ENCODE data around the gene CD8B2. TPM values are rescaled to one million over a fixed set of nuclear protein-coding genes. Genes with fewer than 3 reads are reported as not detected.

CD8B2 gene
- total RNA-seq, 2 donors from 2014 or later: not detected

DNA sequence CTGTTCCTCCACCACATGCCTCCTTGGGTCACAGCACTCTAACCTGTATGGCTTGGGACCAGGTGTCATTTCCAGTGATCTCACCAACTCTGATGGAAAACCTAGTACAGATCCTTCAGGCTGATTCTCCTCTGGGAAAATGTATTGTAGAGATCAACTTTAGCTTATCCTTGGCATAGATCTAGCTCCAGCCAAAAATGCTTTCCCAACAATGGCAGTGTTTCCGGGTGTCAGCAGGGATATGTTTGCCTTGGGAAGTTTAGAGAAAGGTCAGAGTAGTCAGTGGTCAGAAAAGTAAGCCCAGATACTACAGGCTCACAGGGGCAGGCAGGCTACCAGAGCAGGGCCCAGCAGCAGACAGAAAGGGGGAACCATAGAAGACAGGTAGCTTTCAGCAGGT is 73.6 kb downstream of the CD8B2 start:
- WGBS, 2 experiments (ENCODE audit: insufficient coverage in 1 of 2, insufficient read length in 1 of 2): 83 to 86% methylated on average over 1 of the region's 1 CpG

DNA sequence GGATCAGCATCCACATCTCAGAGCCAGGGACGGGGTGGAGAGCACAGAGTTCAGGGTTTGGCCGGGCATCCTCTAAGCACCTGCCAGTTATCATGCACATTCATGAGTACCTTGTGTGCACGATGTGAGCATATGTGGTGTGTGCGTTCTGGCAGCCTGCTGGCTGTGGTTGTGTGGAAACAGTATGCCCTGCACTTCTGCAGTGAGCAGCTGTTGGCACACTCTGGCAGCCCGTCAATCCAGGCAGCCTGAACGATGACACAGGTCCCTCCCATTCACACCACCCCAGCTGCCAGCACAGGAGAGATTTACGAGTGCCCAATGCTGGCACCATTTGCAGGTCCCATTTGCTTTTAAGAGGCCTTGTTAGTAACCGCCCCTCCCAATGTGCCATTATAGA is 74.2 kb downstream of the CD8B2 start:
- H3K27me3 ChIP-seq (ENCODE audit: control insufficient read depth, insufficient read depth, low read length, poor library complexity, severe bottlenecking): no peaks in the 10 kb centered on the region
- H3K27ac ChIP-seq (ENCODE audit: low read depth, low read length): no peak overlapping the region
- DNase-seq: no peak
- no peak overlapping the region for H3K4me3 ChIP-seq (ENCODE audit: low read length)
- no peaks in the 10 kb centered on the region for H3K36me3 ChIP-seq (ENCODE audit: control insufficient read depth, insufficient read depth, low read length)
- H3K27ac Mint-ChIP-seq: no peak overlapping the region
- WGBS, 2 experiments (ENCODE audit: insufficient coverage in 1 of 2, insufficient read length in 1 of 2): 87 to 95% methylated on average over 5 to 8 of the region's 8 CpGs
- H3K9me3 ChIP-seq (ENCODE audit: control insufficient read depth, low read length): peaks cover 6% of the 10 kb centered on the region
- H3K27me3 Mint-ChIP-seq (ENCODE audit: insufficient read depth): peaks cover 2% of the 10 kb centered on the region
- peaks cover 22% of the 10 kb centered on the region for H3K9me3 Mint-ChIP-seq
- H3K4me1 ChIP-seq (ENCODE audit: control insufficient read depth, insufficient read depth, low read length): no peaks in the 10 kb centered on the region
- H3K4me1 Mint-ChIP-seq: no peaks in the 10 kb centered on the region
- TF ChIP-seq, protein P1, sequence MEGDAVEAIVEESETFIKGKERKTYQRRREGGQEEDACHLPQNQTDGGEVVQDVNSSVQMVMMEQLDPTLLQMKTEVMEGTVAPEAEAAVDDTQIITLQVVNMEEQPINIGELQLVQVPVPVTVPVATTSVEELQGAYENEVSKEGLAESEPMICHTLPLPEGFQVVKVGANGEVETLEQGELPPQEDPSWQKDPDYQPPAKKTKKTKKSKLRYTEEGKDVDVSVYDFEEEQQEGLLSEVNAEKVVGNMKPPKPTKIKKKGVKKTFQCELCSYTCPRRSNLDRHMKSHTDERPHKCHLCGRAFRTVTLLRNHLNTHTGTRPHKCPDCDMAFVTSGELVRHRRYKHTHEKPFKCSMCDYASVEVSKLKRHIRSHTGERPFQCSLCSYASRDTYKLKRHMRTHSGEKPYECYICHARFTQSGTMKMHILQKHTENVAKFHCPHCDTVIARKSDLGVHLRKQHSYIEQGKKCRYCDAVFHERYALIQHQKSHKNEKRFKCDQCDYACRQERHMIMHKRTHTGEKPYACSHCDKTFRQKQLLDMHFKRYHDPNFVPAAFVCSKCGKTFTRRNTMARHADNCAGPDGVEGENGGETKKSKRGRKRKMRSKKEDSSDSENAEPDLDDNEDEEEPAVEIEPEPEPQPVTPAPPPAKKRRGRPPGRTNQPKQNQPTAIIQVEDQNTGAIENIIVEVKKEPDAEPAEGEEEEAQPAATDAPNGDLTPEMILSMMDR (conservative IDR thresholded peaks at IDR 0.05): no peak
- H3K36me3 Mint-ChIP-seq (ENCODE audit: low read depth): no peaks in the 10 kb centered on the region
- no peak overlapping the region for H3K9ac ChIP-seq (ENCODE audit: extremely low read depth, low read length, poor library complexity, severe bottlenecking)
- H3K4me3 Mint-ChIP-seq: no peak overlapping the region

More for the DNA sequence above, 73.6 kb downstream of the CD8B2 start:
- Mint-ChIP-seq H3K27ac (no peak overlapping the region), H3K4me3 (no peak overlapping the region), H3K36me3 (ENCODE audit: low read depth) (no peaks in the 10 kb centered on the region), H3K4me1 (no peaks in the 10 kb centered on the region), H3K9me3 (peaks cover 23% of the 10 kb centered on the region), H3K27me3 (ENCODE audit: insufficient read depth) (no peaks in the 10 kb centered on the region)
- H3K4me3 ChIP-seq (ENCODE audit: low read length): no peak overlapping the region
- no peak for DNase-seq
- TF ChIP-seq, protein P1 (conservative IDR thresholded peaks at IDR 0.05): no peak
- H3K4me1 ChIP-seq (ENCODE audit: control insufficient read depth, insufficient read depth, low read length): no peaks in the 10 kb centered on the region
- no peak overlapping the region for H3K9ac ChIP-seq (ENCODE audit: extremely low read depth, low read length, poor library complexity, severe bottlenecking)
- no peaks in the 10 kb centered on the region for H3K36me3 ChIP-seq (ENCODE audit: control insufficient read depth, insufficient read depth, low read length)
- peaks cover 7% of the 10 kb centered on the region for H3K9me3 ChIP-seq (ENCODE audit: control insufficient read depth, low read length)
- no peak overlapping the region for H3K27ac ChIP-seq (ENCODE audit: low read depth, low read length)
- no peaks in the 10 kb centered on the region for H3K27me3 ChIP-seq (ENCODE audit: control insufficient read depth, insufficient read depth, low read length, poor library complexity, severe bottlenecking)

DNA sequence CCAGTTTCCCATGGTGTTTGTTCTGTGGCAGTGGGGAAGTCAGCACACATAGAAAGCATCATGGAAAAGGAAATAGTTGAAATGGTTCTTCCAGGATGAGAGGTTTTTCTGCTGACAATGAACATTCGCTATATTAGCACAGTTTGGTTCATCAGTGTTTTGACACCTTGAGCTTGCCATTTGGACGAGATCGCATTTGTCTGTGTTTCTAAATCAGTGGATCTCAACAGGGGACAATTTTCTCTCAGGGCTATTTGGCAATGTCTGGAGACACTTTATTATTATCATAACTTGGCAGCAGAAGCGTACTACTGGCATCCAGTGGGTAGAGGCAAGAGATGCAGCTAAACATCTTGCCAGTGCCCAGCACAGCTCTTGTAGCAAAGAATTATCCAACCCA is 74.6 kb downstream of the CD8B2 start:
- no peak overlapping the region for H3K4me3 ChIP-seq (ENCODE audit: low read length)
- H3K27me3 ChIP-seq (ENCODE audit: control insufficient read depth, insufficient read depth, low read length, poor library complexity, severe bottlenecking): no peaks in the 10 kb centered on the region
- no peaks in the 10 kb centered on the region for H3K4me1 ChIP-seq (ENCODE audit: control insufficient read depth, insufficient read depth, low read length)
- H3K9me3 Mint-ChIP-seq: peaks cover 19% of the 10 kb centered on the region
- no peaks in the 10 kb centered on the region for H3K4me1 Mint-ChIP-seq
- H3K4me3 Mint-ChIP-seq: no peak overlapping the region
- WGBS, 2 experiments (ENCODE audit: insufficient coverage in 1 of 2, insufficient read length in 1 of 2): 88 to 90% methylated on average over 3 to 4 of the region's 4 CpGs
- H3K9me3 ChIP-seq (ENCODE audit: control insufficient read depth, low read length): peaks cover 2% of the 10 kb centered on the region
- no peaks in the 10 kb centered on the region for H3K36me3 Mint-ChIP-seq (ENCODE audit: low read depth)
- H3K27ac ChIP-seq (ENCODE audit: low read depth, low read length): no peak overlapping the region
- no peak overlapping the region for H3K27ac Mint-ChIP-seq
- peaks cover 2% of the 10 kb centered on the region for H3K27me3 Mint-ChIP-seq (ENCODE audit: insufficient read depth)
- H3K9ac ChIP-seq (ENCODE audit: extremely low read depth, low read length, poor library complexity, severe bottlenecking): no peak overlapping the region
- H3K36me3 ChIP-seq (ENCODE audit: control insufficient read depth, insufficient read depth, low read length): no peaks in the 10 kb centered on the region
- DNase-seq: no peak
- TF ChIP-seq, protein P1 (conservative IDR thresholded peaks at IDR 0.05): no peak
